Cerebellar cortex (tissue), 1 donor: ENCODE data around the gene AOX1.
"Not testable (repeated sequence)": the region's sequence is repeated elsewhere in the genome, so short reads cannot be mapped to it uniquely, and the experiment has no call there.

Experiments used
- DNase-seq: peaks from one replicate; pipeline ENCODE4 v3.0.0-alpha.2; 2015; ENCODE audit warnings: low spot score

The AOX1 gene

GRCh38 chr2:200602584-200602983 is 16.8 kb downstream of the AOX1 start:
- no peak for DNase-seq

GRCh38 chr2:200603972-200604371 is 18.2 kb downstream of the AOX1 start:
- no peak for DNase-seq

DNA sequence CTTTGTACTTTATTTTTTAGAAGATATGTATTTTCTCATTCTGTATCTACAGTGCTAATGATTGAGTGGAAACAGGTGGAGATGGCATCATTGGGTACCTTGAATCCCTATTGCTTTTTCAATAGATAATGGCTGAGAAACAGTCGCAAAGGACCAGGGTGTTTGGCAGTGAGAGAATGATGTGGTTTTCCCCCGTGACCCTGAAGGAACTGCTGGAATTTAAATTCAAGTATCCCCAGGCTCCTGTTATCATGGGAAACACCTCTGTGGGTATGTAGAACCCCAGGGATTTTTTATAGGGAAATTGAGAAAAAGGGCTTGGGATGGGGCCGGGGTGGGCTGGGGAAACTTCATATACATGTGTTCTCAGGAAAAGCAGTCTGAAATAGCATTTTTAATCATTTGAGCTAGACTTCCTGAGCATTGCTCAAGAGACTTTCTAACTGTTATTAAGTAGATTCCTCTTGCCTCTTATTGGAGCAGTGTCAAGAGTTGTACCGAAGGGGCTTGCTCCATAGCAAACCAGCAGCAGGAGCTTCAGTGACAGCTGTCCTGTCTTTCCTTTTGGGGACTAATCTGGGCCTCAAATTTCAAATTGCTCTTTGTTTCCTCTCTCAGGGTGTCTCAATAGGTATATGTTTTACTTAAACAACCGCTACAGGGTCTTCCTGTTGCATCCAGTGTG is 18.9 kb downstream of the AOX1 start:
- DNase-seq = no peak

GRCh38 chr2:200608341-200609027 is 22.7 kb downstream of the AOX1 start:
- no peak for DNase-seq

DNA sequence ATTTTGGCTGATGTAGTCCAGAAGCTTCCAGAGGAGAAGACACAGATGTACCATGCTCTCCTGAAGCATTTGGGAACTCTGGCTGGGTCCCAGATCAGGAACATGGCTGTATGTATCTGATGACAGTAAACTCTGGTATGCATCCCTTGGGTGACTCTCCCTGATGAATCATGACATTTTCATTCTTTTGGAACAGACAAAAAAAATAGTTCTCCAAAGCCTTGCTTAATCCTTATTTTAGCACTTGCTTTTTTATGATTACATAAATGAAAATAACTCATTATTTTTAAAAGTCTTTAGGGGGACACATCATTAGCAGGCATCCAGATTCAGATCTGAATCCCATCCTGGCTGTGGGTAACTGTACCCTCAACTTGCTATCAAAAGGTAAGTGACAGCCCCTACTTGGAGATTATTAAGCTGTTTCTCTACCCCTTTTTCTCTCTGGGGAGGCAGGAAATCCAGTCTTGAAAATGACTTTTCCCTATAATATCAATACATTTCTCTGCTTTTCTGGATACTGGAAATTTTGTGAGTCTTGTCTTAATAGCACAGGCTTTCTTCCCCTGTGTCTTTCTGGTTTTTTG is 23.3 kb downstream of the AOX1 start:
- DNase-seq = no peak

GRCh38 chr2:200610217-200610616 is 24.4 kb downstream of the AOX1 start:
- DNase-seq = not testable (repeated sequence)

DNA sequence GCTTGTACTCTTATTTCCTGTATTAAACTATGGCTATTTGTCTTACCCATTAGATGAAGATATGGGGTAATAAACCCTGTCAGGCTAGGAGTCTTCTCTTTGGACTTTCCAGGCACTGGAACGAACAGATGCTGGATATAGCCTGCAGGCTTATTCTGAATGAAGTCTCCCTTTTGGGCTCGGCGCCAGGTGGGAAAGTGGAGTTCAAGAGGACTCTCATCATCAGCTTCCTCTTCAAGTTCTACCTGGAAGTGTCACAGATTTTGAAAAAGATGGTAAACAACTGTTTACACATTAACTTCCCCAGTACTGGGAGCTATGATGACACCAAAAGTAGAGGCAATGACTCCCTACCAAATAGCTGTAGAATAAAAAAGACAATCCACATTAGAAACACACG is 27.9 kb downstream of the AOX1 start:
- DNase-seq = no peak

DNA sequence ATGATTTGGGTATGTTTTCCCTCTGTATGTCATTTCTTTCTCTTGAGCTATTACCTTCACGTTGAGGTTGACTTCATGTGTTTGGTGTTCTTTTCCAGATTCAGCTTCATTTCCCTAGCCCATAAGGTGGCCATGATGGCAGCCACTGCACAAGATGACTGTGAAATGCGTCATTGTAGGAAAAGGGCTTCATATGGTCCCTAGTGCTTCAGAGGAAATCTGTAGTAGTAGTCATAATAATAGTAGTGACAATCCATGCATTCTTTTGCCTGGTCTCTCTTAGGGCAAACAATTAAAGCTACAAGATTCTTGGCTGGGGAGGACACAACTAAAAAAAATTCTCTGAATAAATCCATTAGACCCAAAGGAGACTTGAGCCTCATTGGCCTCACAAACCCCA is 28.4 kb downstream of the AOX1 start:
- DNase-seq = no peak

- no peak for DNase-seq
Observed at GRCh38 chr2:200615247-200615646, 29.4 kb downstream of the AOX1 start.

GRCh38 chr2:200616193-200616592 is 30.4 kb downstream of the AOX1 start:
- DNase-seq = no peak

GRCh38 chr2:200616656-200617055 is 30.8 kb downstream of the AOX1 start:
- no peak for DNase-seq

DNA sequence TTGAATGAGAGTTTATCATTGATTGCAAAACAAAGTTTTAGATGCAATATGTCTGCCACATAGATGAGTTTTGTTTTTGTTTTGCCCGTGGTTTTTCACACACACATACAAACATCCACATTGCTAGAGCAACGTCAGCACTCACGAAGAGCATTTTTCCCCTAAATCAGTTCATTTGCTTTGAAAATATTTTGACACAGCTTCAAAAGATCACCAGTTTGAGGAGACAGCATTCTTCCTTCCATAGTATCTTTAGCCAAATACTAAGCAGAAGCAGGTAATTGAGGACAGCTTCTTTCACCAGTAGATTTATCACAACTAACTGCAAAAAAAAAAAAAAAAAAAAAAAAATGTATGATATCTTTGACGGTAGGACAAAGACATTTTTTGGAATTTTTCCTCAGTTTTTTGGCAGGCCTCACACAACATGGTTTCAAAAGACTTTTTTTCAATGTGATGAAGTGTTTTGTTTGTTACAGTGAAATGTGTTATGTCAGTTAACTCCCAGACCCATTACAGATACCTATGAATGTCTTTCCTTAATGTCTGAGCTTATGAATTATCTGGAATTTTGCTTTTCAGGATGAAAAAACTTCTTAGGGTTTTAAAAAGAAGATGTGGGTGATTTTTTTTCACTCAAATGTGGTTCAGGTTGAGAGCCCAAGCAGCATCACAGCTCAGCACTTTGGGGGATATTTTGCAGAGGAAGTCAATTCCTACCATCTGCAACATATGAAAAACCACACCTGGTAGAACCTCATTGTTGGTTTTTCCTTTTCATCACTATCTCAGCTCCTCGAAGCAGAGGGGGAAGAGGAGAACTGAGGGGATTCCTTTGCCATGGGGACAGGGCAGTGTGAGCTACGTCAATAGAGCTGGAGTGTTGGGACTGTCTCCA is 31.6 kb downstream of the AOX1 start:
- DNase-seq = no peak

- DNase-seq = no peak
Observed at GRCh38 chr2:200618054-200618419, 32.2 kb downstream of the AOX1 start.

DNA sequence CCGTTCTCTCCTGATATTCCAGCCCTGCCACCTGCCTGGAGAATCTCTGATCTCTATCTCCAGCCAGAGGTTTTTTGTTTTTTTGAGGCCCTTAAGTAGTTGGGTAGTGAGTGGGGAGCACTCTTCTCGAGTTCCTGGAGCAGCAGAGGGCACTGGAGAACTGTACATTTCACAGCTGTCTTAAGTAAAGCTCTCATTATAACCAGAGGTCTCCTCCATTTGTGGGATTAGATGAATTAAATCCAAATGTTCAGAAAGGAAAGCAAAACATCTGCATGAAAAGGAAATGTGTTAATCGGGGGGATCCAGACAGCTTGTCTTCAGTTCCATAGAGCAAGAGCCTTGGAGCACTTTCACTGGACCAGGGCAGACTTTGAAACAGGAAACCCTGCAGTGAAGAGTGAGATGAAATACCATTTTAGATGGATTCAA is 32.8 kb downstream of the AOX1 start:
- no peak for DNase-seq

DNA sequence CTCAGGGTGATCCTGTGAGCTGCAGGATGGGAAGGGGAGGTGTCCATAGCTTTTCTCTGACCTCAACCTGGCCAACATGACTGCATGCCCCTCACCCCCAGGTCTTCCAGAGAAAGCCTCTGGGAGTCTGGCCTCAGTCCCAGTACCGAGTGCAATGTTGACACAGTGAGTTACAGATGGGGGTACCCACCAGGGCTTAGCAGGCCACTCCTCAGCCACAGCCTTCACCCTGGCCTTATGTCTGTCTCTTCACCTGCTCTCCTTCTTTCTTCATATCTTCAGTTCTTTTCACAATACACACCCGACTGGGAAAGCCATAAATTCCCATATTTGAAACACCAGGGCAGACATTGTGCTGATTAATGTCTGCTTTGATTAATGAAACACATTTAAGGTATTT is 33.5 kb downstream of the AOX1 start:
- no peak for DNase-seq

- no peak for DNase-seq
Observed at GRCh38 chr2:200620606-200621390, 35.0 kb downstream of the AOX1 start.

- no peak for DNase-seq
Observed at GRCh38 chr2:200622106-200622505, 36.3 kb downstream of the AOX1 start.

DNA sequence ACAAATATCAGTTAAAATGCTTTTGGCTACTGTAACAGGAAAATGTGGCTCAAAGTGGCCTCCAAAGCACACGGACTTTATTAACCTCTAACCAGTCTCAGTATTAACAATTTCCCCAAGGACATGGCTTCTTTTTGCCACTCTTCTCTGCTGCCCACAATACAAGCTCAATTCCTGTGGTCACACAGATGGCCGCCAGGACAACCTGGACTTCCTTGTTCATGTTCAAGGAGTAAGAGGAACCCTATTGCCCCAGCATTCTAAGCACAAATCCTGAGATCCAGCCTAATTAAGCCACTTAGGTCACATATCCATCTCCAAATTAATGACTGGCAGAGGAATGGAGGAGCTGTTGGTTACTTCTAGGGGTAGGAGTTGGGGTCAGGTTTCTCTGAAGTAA is 38.2 kb downstream of the AOX1 start:
- DNase-seq = no peak

- DNase-seq = no peak
Observed at GRCh38 chr2:200624658-200625057, 38.8 kb downstream of the AOX1 start.

- DNase-seq = no peak
Observed at GRCh38 chr2:200625282-200625681, 39.5 kb downstream of the AOX1 start.

GRCh38 chr2:200625958-200626363 is 40.1 kb downstream of the AOX1 start:
- DNase-seq = no peak
